Measurements from ENCODE around the gene UVRAG.

The UVRAG gene

DNA sequence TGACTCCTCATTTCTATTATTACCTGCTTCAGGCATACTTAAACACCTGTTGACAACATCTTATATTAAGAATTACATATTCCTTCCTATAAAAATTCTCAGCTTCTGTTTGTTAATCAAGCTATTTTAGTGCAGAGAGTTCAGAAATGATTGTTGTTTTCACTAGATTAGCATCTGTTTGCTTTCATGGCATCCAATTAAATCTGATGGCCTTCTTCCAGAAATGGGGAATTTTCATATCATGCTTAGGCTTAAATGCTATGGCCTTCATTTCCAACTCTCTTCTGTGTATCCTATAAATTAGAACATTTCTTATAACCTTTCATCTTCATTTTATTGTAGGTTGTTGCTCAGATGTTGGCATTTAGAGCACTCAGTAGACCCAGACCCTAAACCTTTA is 211.3 kb downstream of the UVRAG start:
- TF ChIP-seq, protein P1, sequence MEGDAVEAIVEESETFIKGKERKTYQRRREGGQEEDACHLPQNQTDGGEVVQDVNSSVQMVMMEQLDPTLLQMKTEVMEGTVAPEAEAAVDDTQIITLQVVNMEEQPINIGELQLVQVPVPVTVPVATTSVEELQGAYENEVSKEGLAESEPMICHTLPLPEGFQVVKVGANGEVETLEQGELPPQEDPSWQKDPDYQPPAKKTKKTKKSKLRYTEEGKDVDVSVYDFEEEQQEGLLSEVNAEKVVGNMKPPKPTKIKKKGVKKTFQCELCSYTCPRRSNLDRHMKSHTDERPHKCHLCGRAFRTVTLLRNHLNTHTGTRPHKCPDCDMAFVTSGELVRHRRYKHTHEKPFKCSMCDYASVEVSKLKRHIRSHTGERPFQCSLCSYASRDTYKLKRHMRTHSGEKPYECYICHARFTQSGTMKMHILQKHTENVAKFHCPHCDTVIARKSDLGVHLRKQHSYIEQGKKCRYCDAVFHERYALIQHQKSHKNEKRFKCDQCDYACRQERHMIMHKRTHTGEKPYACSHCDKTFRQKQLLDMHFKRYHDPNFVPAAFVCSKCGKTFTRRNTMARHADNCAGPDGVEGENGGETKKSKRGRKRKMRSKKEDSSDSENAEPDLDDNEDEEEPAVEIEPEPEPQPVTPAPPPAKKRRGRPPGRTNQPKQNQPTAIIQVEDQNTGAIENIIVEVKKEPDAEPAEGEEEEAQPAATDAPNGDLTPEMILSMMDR (IDR thresholded peaks at IDR 0.05; ENCODE audit: borderline replicate concordance, control extremely low read depth, extremely low read depth, insufficient read depth, missing control alignments) = no peak
- in situ Hi-C loops (cut with MboI; ENCODE audit: low sequenced_read_pairs, unreplicated experiment) = no loop called here

DNA sequence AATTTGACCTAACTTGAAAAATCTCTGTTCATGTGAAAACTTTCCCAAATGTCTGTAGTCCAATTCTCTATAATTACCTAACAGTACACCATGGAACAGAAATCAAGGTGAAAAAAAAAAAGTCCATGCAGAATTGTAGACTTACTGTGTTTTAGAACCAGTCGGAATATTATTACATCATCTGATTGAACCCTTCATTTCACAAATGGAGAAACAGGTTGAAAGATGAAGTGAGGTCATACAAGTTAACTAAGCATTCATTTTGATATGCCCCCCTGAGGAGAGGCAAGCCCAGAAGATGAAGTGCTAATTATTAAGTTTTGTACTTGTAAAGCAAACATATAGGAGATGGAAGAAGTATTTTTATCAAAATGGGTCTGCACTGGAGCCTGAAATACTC is 211.9 kb downstream of the UVRAG start:
- no peak for DNase-seq (ENCODE audit: low spot score)
- TF ChIP-seq, protein P1 (IDR thresholded peaks at IDR 0.05; ENCODE audit: borderline replicate concordance, control extremely low read depth, extremely low read depth, insufficient read depth, missing control alignments) = no peak
- in situ Hi-C loops (cut with MboI; ENCODE audit: low sequenced_read_pairs, unreplicated experiment) = no loop called here

More for the DNA sequence above, 211.3 kb downstream of the UVRAG start:
- no peak for DNase-seq (ENCODE audit: low spot score)

DNA sequence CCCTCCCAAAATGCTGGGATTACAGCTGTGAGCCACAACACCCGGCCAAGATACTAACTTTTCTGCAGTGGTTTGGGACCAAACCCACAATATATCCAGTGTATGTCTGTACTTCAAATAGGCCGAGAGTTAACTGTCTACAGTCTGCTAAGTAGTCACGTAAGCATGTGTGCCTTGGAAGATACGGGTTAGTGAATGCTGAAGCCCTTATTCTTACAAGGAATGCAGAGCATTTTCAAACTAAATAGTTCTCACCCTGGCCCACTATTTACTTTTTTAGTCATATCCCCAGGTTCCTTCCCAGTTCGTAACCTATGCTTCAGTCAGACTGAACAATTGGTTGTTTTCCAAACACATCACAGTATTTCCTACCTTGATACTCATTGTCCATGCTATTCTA is 215.3 kb downstream of the UVRAG start:
- in situ Hi-C loops (cut with MboI; ENCODE audit: low sequenced_read_pairs, unreplicated experiment) = no loop called here
- no peak for DNase-seq (ENCODE audit: low spot score)
- TF ChIP-seq, protein P1 (IDR thresholded peaks at IDR 0.05; ENCODE audit: borderline replicate concordance, control extremely low read depth, extremely low read depth, insufficient read depth, missing control alignments) = no peak

DNA sequence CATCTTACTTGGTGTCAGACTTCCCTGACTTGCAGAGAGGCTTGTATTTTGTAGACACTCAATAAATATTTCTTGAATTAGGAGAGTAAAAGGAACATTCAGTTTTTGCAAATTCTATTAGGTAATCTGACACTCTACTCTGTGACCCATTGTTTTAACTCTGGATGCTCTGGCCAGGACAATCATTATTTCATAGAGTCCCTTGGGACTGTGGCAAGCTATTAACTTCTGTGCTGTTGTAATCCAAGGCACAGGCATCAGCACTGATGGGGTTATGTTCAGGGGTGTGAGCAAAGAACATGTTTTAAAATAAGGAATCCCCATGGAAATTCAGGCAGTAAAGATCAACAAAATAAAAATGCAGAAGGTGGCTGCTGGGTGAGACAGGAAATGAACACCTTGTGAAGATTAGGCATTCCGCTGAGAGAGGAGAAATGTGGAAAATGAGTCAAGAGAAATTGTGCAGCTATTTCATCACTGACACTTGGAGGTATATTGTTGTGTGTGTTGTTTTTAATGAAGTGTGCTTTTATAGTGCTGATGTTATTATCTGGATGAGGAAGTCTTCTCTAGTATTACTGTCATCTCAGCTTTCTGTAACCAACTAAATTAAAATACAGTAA is 216.1 kb downstream of the UVRAG start:
- in situ Hi-C loops (cut with MboI; ENCODE audit: low sequenced_read_pairs, unreplicated experiment) = no loop called here
- no peak for DNase-seq (ENCODE audit: low spot score)
- TF ChIP-seq, protein P1 (IDR thresholded peaks at IDR 0.05; ENCODE audit: borderline replicate concordance, control extremely low read depth, extremely low read depth, insufficient read depth, missing control alignments) = no peak

DNA sequence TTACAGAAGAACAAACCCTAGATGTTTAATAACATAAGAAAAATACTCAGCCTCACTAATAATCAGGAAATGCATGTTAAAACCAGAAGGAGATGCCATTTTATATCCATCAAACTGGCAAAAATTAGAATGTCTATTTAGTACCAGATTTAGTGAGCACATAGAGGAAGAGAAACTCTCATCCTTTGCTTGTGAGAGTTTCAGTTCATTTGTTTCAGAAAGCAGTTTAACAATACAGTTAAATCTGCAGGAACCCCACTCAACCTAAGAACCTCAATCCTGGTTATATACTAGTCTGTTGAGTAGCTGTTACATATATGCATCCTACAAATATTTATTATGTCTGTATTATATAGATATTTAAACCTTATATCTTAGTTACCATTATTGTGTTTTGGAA is 218.7 kb downstream of the UVRAG start:
- in situ Hi-C loops (cut with MboI; ENCODE audit: low sequenced_read_pairs, unreplicated experiment) = no loop called here
- DNase-seq (ENCODE audit: low spot score) = no peak
- TF ChIP-seq, protein P1 (IDR thresholded peaks at IDR 0.05; ENCODE audit: borderline replicate concordance, control extremely low read depth, extremely low read depth, insufficient read depth, missing control alignments) = no peak

DNA sequence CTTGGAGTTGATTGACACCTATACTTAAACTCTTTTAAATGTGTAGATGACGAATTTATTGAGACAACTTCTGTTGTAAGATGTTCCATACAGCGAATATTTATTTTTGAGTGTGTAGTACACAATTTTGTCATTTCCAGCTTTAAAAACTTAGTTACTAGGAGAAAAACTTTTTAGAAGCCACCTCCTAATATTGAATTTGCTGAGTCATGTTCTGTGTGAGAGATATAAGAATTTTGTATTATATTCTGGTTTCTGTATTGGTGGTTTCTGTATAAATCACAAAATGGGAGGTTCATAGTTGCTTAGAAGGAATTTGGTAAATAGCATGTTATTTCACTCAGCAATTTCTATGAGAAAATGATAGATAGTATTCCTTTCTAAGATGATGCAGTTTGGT is 220.0 kb downstream of the UVRAG start:
- in situ Hi-C loops (cut with MboI; ENCODE audit: low sequenced_read_pairs, unreplicated experiment) = no loop called here
- TF ChIP-seq, protein P1 (IDR thresholded peaks at IDR 0.05; ENCODE audit: borderline replicate concordance, control extremely low read depth, extremely low read depth, insufficient read depth, missing control alignments) = no peak

More for the DNA sequence above, 220.0 kb downstream of the UVRAG start:
- no peak for DNase-seq (ENCODE audit: low spot score)
